Neural cell (in vitro differentiated cells): ENCODE measurements around the gene SLC35E1.

Experiments used
- EZH2 ChIP-seq: fragments of 200-600, 300-800 bp; shearing (Covaris generic), sonication (generic); IDR thresholded peaks from 2 replicates; pipeline ENCODE4 v1.6.1; 2014; ENCODE audit warnings: antibody characterized with exemption, low read length, borderline replicate concordance, mild to moderate bottlenecking; ENCODE audit not compliant: insufficient read depth, poor library complexity, severe bottlenecking
- POLR2AphosphoS5 ChIP-seq: IDR thresholded peaks from 2 replicates; pipeline ENCODE4 v1.6.1; 2012
- RAD21 ChIP-seq: fragments of 450-650 bp; conservative IDR thresholded peaks from 2 replicates; pipeline ENCODE4 v1.6.1; 2014; ENCODE audit warnings: antibody characterized with exemption, mild to moderate bottlenecking, moderate library complexity
- SMC3 ChIP-seq: fragments of 450-650 bp; conservative IDR thresholded peaks from 2 replicates; pipeline ENCODE4 v1.6.1; 2014; ENCODE audit warnings: antibody characterized with exemption, mild to moderate bottlenecking, moderate library complexity; ENCODE audit not compliant: poor library complexity
- TF ChIP-seq, protein P1 (sequence below): fragments of 450-650 bp; IDR thresholded peaks from 2 replicates; pipeline ENCODE4 v1.5.1; 2014; ENCODE audit warnings: antibody characterized with exemption, mild to moderate bottlenecking, moderate library complexity; ENCODE audit not compliant: poor library complexity, severe bottlenecking

DNA sequence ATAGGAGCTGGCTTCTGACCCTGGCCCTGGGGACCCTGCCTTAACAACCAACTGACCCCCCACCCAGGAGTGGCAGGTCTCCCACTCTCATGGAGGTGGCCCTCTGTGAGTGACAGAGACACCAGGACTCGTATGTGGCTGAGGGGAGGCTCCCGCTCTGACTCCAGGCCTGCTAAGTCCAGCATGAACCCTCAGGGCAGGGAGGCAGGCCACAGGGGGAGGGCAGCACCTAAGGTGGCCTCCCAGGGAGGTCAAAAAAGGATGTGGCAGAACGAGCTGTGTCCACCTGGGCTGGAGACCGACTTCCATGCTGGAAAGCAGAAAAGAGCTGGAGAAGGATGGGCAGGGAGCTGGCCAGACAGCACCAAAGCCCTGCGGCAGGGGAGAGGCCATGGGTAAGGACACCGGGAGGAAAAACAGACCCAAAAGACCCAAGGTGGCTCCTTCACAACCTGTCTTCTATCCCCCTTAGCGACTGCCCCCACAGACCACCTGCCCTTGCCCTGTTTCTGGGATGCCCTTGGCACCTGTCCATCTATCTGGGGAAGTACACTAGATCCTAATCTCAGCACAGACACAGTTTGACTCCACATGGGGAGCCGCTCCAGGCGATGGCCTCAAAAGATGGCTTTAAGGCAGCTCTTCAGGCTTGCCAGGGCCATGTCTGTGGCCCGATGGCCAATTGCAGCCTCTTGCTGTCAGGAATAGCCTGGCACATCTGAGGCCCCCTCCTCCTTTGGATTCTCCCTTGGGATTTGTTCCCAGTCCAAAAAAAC, 10.5 kb upstream of the SLC35E1 start:
- TF ChIP-seq EZH2 (no peak), POLR2AphosphoS5 (no peak), SMC3 (no peak), RAD21 (no peak)
- TF ChIP-seq, protein P1, sequence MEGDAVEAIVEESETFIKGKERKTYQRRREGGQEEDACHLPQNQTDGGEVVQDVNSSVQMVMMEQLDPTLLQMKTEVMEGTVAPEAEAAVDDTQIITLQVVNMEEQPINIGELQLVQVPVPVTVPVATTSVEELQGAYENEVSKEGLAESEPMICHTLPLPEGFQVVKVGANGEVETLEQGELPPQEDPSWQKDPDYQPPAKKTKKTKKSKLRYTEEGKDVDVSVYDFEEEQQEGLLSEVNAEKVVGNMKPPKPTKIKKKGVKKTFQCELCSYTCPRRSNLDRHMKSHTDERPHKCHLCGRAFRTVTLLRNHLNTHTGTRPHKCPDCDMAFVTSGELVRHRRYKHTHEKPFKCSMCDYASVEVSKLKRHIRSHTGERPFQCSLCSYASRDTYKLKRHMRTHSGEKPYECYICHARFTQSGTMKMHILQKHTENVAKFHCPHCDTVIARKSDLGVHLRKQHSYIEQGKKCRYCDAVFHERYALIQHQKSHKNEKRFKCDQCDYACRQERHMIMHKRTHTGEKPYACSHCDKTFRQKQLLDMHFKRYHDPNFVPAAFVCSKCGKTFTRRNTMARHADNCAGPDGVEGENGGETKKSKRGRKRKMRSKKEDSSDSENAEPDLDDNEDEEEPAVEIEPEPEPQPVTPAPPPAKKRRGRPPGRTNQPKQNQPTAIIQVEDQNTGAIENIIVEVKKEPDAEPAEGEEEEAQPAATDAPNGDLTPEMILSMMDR: no peak
